ENCODE data around the gene EMSY.

The EMSY gene

GRCh38 chr11:76515494-76515893, 70.7 kb downstream of the EMSY start:
- Histone ChIP-seq H2AK5ac (ENCODE audit: low read length) (no peak overlapping the region), H3K4me3 (ENCODE audit: low read depth, low read length) (no peak overlapping the region), H4K12ac (ENCODE audit: low read depth, low read length) (no peak overlapping the region), H3K9me3 (ENCODE audit: insufficient read depth, low read depth, low read length) (no peaks in the 10 kb centered on the region), H3K4ac (ENCODE audit: low read depth, low read length) (no peak overlapping the region), H3K4me1 (ENCODE audit: control insufficient read depth in 1 of 2, insufficient read depth in 2 of 2, low read length in 2 of 2) (peaks cover under 1 to 2% of the 10 kb centered on the region in 2 experiments), H2BK12ac (ENCODE audit: low read length) (no peak overlapping the region), H4K8ac (ENCODE audit: low read depth, low read length) (no peak overlapping the region), H4K91ac (ENCODE audit: low read depth, low read length) (no peak overlapping the region), H2BK5ac (ENCODE audit: low read depth, low read length, poor library complexity) (no peak overlapping the region), H3K4me2 (ENCODE audit: low read length) (no peak overlapping the region), H3K79me2 (ENCODE audit: control insufficient read depth, insufficient read depth, low read length, poor library complexity) (no peaks in the 10 kb centered on the region), H3K79me1 (ENCODE audit: low read length) (peaks cover 2% of the 10 kb centered on the region), H3K14ac (ENCODE audit: low read length) (no peak overlapping the region), H3K23ac (ENCODE audit: low read length) (no peak overlapping the region), H3K27ac (ENCODE audit: low read depth, low read length) (no peak overlapping the region), H3K18ac (ENCODE audit: low read length) (no peak overlapping the region), H3K36me3 (ENCODE audit: control insufficient read depth in 1 of 2, insufficient read depth in 2 of 2, low read length in 2 of 2) (peaks cover 2 to 5% of the 10 kb centered on the region in 2 experiments), H3K9ac (ENCODE audit: low read length) (no peak overlapping the region), H2AFZ (ENCODE audit: insufficient read depth, low read length, poor library complexity) (no peak overlapping the region), H3K27me3 (ENCODE audit: insufficient read depth, low read length) (no peaks in the 10 kb centered on the region), H2BK120ac (ENCODE audit: insufficient read depth, low read length, poor library complexity) (no peak overlapping the region)
- no CpG with 5 or more reads among the region's 1 CpG for WGBS (ENCODE audit: extremely low coverage, insufficient coverage, insufficient read length)
- no peak for DNase-seq

GRCh38 chr11:76523147-76523546, 78.3 kb downstream of the EMSY start:
- Histone ChIP-seq H3K9ac (ENCODE audit: low read length) (peak overlapping the region; percentile 36), H4K91ac (ENCODE audit: low read depth, low read length) (no peak overlapping the region), H3K79me2 (ENCODE audit: control insufficient read depth, insufficient read depth, low read length, poor library complexity) (no peaks in the 10 kb centered on the region), H3K14ac (ENCODE audit: low read length) (no peak overlapping the region), H2AK5ac (ENCODE audit: low read length) (no peak overlapping the region), H3K23ac (ENCODE audit: low read length) (no peak overlapping the region), H4K8ac (ENCODE audit: low read depth, low read length) (no peak overlapping the region), H3K4ac (ENCODE audit: low read depth, low read length) (no peak overlapping the region), H2BK120ac (ENCODE audit: insufficient read depth, low read length, poor library complexity) (no peak overlapping the region), H3K18ac (ENCODE audit: low read length) (no peak overlapping the region), H3K9me3 (ENCODE audit: insufficient read depth, low read depth, low read length) (no peaks in the 10 kb centered on the region), H3K79me1 (ENCODE audit: low read length) (peaks cover 1% of the 10 kb centered on the region), H3K4me2 (ENCODE audit: low read length) (no peak overlapping the region), H3K36me3 (ENCODE audit: control insufficient read depth in 1 of 2, insufficient read depth in 2 of 2, low read length in 2 of 2) (peaks cover 6 to 7% of the 10 kb centered on the region in 2 experiments), H2BK5ac (ENCODE audit: low read depth, low read length, poor library complexity) (no peak overlapping the region), H3K4me1 (ENCODE audit: control insufficient read depth in 1 of 2, insufficient read depth in 2 of 2, low read length in 2 of 2) (peaks cover 0 to 1% of the 10 kb centered on the region in 2 experiments), H3K27ac (ENCODE audit: low read depth, low read length) (no peak overlapping the region), H2AFZ (ENCODE audit: insufficient read depth, low read length, poor library complexity) (no peak overlapping the region), H2BK12ac (ENCODE audit: low read length) (no peak overlapping the region), H3K4me3 (ENCODE audit: low read depth, low read length) (no peak overlapping the region), H4K12ac (ENCODE audit: low read depth, low read length) (no peak overlapping the region), H3K27me3 (ENCODE audit: insufficient read depth, low read length) (no peaks in the 10 kb centered on the region)
- DNase-seq: no peak
- WGBS (ENCODE audit: extremely low coverage, insufficient coverage, insufficient read length): no CpG with 5 or more reads among the region's 5 CpGs

GRCh38 chr11:76523786-76524436, 79.1 kb downstream of the EMSY start:
- H3K18ac ChIP-seq (ENCODE audit: low read length): no peak overlapping the region
- no CpG with 5 or more reads among the region's 2 CpGs for WGBS (ENCODE audit: extremely low coverage, insufficient coverage, insufficient read length)
- H4K91ac ChIP-seq (ENCODE audit: low read depth, low read length): no peak overlapping the region

GRCh38 chr11:76524461-76524860, 79.6 kb downstream of the EMSY start:
- H2AK5ac ChIP-seq (ENCODE audit: low read length): no peak overlapping the region
- H3K4ac ChIP-seq (ENCODE audit: low read depth, low read length): no peak overlapping the region
- H3K9me3 ChIP-seq (ENCODE audit: insufficient read depth, low read depth, low read length): no peaks in the 10 kb centered on the region
- H3K79me2 ChIP-seq (ENCODE audit: control insufficient read depth, insufficient read depth, low read length, poor library complexity): no peaks in the 10 kb centered on the region
- H3K14ac ChIP-seq (ENCODE audit: low read length): no peak overlapping the region
- peaks cover 5% of the 10 kb centered on the region in 2 experiments for H3K36me3 ChIP-seq (ENCODE audit: control insufficient read depth in 1 of 2, insufficient read depth in 2 of 2, low read length in 2 of 2)
- no peaks in the 10 kb centered on the region for H3K27me3 ChIP-seq (ENCODE audit: insufficient read depth, low read length)
- DNase-seq: peak in 1 of 2 donors; percentile 45
- no peaks in the 10 kb centered on the region for H3K79me1 ChIP-seq (ENCODE audit: low read length)
- no peak overlapping the region for H4K8ac ChIP-seq (ENCODE audit: low read depth, low read length)
- no peaks in the 10 kb centered on the region for H3K4me1 ChIP-seq (ENCODE audit: control insufficient read depth in 1 of 2, insufficient read depth in 2 of 2, low read length in 2 of 2)
- H3K23ac ChIP-seq (ENCODE audit: low read length): no peak overlapping the region
- no peak overlapping the region for H4K91ac ChIP-seq (ENCODE audit: low read depth, low read length)
- no peak overlapping the region for H2AFZ ChIP-seq (ENCODE audit: insufficient read depth, low read length, poor library complexity)
- WGBS (ENCODE audit: extremely low coverage, insufficient coverage, insufficient read length): no CpG with 5 or more reads among the region's 4 CpGs
- no peak overlapping the region for H4K12ac ChIP-seq (ENCODE audit: low read depth, low read length)
- H3K4me2 ChIP-seq (ENCODE audit: low read length): no peak overlapping the region
- no peak overlapping the region for H3K18ac ChIP-seq (ENCODE audit: low read length)
- H2BK120ac ChIP-seq (ENCODE audit: insufficient read depth, low read length, poor library complexity): no peak overlapping the region
- H3K27ac ChIP-seq (ENCODE audit: low read depth, low read length): no peak overlapping the region
- H3K4me3 ChIP-seq (ENCODE audit: low read depth, low read length): no peak overlapping the region
- no peak overlapping the region for H3K9ac ChIP-seq (ENCODE audit: low read length)
- H2BK5ac ChIP-seq (ENCODE audit: low read depth, low read length, poor library complexity): no peak overlapping the region
- H2BK12ac ChIP-seq (ENCODE audit: low read length): no peak overlapping the region

More at GRCh38 chr11:76523786-76524436, 79.1 kb downstream of the EMSY start:
- Histone ChIP-seq H3K9me3 (ENCODE audit: insufficient read depth, low read depth, low read length) (no peaks in the 10 kb centered on the region), H3K4me1 (ENCODE audit: control insufficient read depth in 1 of 2, insufficient read depth in 2 of 2, low read length in 2 of 2) (no peaks in the 10 kb centered on the region), H2AFZ (ENCODE audit: insufficient read depth, low read length, poor library complexity) (no peak overlapping the region), H2BK12ac (ENCODE audit: low read length) (no peak overlapping the region), H3K79me2 (ENCODE audit: control insufficient read depth, insufficient read depth, low read length, poor library complexity) (no peaks in the 10 kb centered on the region), H3K14ac (ENCODE audit: low read length) (no peak overlapping the region), H3K27me3 (ENCODE audit: insufficient read depth, low read length) (no peaks in the 10 kb centered on the region), H3K9ac (ENCODE audit: low read length) (no peak overlapping the region), H3K27ac (ENCODE audit: low read depth, low read length) (no peak overlapping the region), H2BK120ac (ENCODE audit: insufficient read depth, low read length, poor library complexity) (no peak overlapping the region), H2AK5ac (ENCODE audit: low read length) (no peak overlapping the region), H4K12ac (ENCODE audit: low read depth, low read length) (no peak overlapping the region), H3K4me2 (ENCODE audit: low read length) (no peak overlapping the region), H3K36me3 (ENCODE audit: control insufficient read depth in 1 of 2, insufficient read depth in 2 of 2, low read length in 2 of 2) (peaks cover 5% of the 10 kb centered on the region in 2 experiments), H2BK5ac (ENCODE audit: low read depth, low read length, poor library complexity) (no peak overlapping the region), H3K23ac (ENCODE audit: low read length) (no peak overlapping the region), H3K79me1 (ENCODE audit: low read length) (no peaks in the 10 kb centered on the region), H3K4ac (ENCODE audit: low read depth, low read length) (no peak overlapping the region), H4K8ac (ENCODE audit: low read depth, low read length) (no peak overlapping the region), H3K4me3 (ENCODE audit: low read depth, low read length) (no peak overlapping the region)
- DNase-seq: no peak
